HL-60/S4 treated with retinoic acid at 250 ng/mL for 4 days and 3 days (cell line): ENCODE results near the gene MAP4.

Source experiments
- in situ Hi-C: fragments of 300-500 bp; cut with MboI; formaldehyde crosslinking; loops from 2 replicates; pipeline ENCODE4 v1.7.0; 2022; ENCODE audit warnings: low sequenced_read_pairs

MAP4 gene

GRCh38 chr3:47867451-47868044, 148.7 kb downstream of the MAP4 start:
- in situ Hi-C loops = no loop called here

GRCh38 chr3:47865192-47865591, 151.0 kb downstream of the MAP4 start:
- in situ Hi-C loops = no loop called here

- in situ Hi-C loops = no loop called here
These were observed 152.7 kb downstream of the MAP4 start for GRCh38 chr3:47863391-47864128.

- in situ Hi-C loops = no loop called here
These were observed 156.1 kb downstream of the MAP4 start for GRCh38 chr3:47859956-47860605.

- in situ Hi-C loops = no loop called here
These were observed 159.1 kb downstream of the MAP4 start for GRCh38 chr3:47857151-47857550.

GRCh38 chr3:47856669-47857068, 159.5 kb downstream of the MAP4 start:
- in situ Hi-C loops = no loop called here

GRCh38 chr3:47855461-47856383, 160.5 kb downstream of the MAP4 start:
- in situ Hi-C loops = no loop called here

GRCh38 chr3:47854720-47855455, 161.3 kb downstream of the MAP4 start:
- in situ Hi-C loops = no loop called here

GRCh38 chr3:47854267-47854666, 161.9 kb downstream of the MAP4 start:
- in situ Hi-C loops = no loop called here

GRCh38 chr3:47852604-47853602, 163.3 kb downstream of the MAP4 start:
- in situ Hi-C loops = no loop called here

- in situ Hi-C loops = no loop called here
These were observed 164.2 kb downstream of the MAP4 start for GRCh38 chr3:47851888-47852603.

GRCh38 chr3:47850564-47851410, 165.4 kb downstream of the MAP4 start:
- in situ Hi-C loops = no loop called here

- in situ Hi-C loops = loop anchor here (25.0 kb wide), 1 partner anchor 312 kb away; no protein-coding TSS in a partner anchor
These were observed 166.3 kb downstream of the MAP4 start for GRCh38 chr3:47849699-47850563.

- in situ Hi-C loops = loop anchor here (25.0 kb wide), 1 partner anchor 313 kb away; no protein-coding TSS in a partner anchor
These were observed 167.0 kb downstream of the MAP4 start for GRCh38 chr3:47849186-47849698.

- in situ Hi-C loops = loop anchor here (25.0 kb wide), 1 partner anchor 314 kb away; no protein-coding TSS in a partner anchor
These were observed 167.6 kb downstream of the MAP4 start for GRCh38 chr3:47848599-47849117.
